H1 (cell line): ENCODE measurements around the gene TMEM187. TPM values are rescaled to one million over a fixed set of nuclear protein-coding genes. Genes with fewer than 3 reads are reported as not detected.

Experiments
- CBX5 ChIP-seq: fragments of 300-800, 300-1000 bp; sonication (generic); IDR thresholded peaks from 2 replicates; pipeline ENCODE4 v1.7.1; 2016; ENCODE audit warnings: antibody characterized with exemption, low read length, low read depth
- EP300 ChIP-seq, 2 experiments: IDR thresholded peaks; 1 replicate in 1 of 2; 2 replicates in 1 of 2; pipeline ENCODE4 v1.6.1; 2011 to 2012; ENCODE audit warnings: low read depth in 2 of 2, low read length in 2 of 2, mild to moderate bottlenecking in 2 of 2, borderline replicate concordance in 1 of 2, inconsistent platforms in 1 of 2, moderate library complexity in 1 of 2
- HDAC2 ChIP-seq, 2 experiments: fragments of 300-600 bp in 1 of 2; sonication (generic) in 1 of 2; IDR thresholded peaks; 2 replicates each; pipeline ENCODE4 v1.6.1; 2011 to 2012; ENCODE audit warnings: low read depth in 2 of 2, low read length in 2 of 2, mild to moderate bottlenecking in 2 of 2, moderate library complexity in 2 of 2, borderline replicate concordance in 1 of 2, inconsistent platforms in 1 of 2
- RBBP5 ChIP-seq: IDR thresholded peaks from 2 replicates; pipeline ENCODE4 v1.7.1; 2012; ENCODE audit warnings: low read depth, mild to moderate bottlenecking, inconsistent platforms, low read length, moderate library complexity, borderline replicate concordance
- RNF2 ChIP-seq: fragments of 200-900, 300-1000 bp; sonication (generic); IDR thresholded peaks from 2 replicates; pipeline ENCODE4 v1.7.1; 2016; ENCODE audit warnings: borderline replicate concordance, low read depth, mild to moderate bottlenecking, antibody characterized with exemption, low read length; ENCODE audit not compliant: poor library complexity, severe bottlenecking; ENCODE audit errors: missing control alignments
- SUZ12 ChIP-seq: fragments of 200-600 bp; sonication (generic); IDR thresholded peaks from 2 replicates; pipeline ENCODE4 v1.6.1; 2012; ENCODE audit warnings: mild to moderate bottlenecking, inconsistent platforms, low read length, moderate library complexity, mixed read lengths
- polyA plus RNA-seq, 7 experiments: library from polyadenylated mRNA; depleted of rRNA in 3 of 7; stranded (reverse) in 5 of 7; unstranded in 2 of 7; fragments of >200 nt in 5 of 7; fragments of 200-250 nt in 2 of 7; gene quantifications; 1 replicate in 5 of 7; 2 replicates in 1 of 7; 4 replicates in 1 of 7; pipeline versions ENCODE4 v1.2.1 to v1.2.3, GENCODE V29; 2011 to 2013; ENCODE audit warnings: missing spikeins in 2 of 7, mixed read lengths in 2 of 7
- total RNA-seq: library from RNA; stranded (reverse); fragmentation: NEBNext Ultra II Directional; extraction: Animal tissue kit (Norgen Biotek cat#: 25700); gene quantifications from 2 replicates; pipeline ENCODE4 v1.2.1, GENCODE V29; 2021

TMEM187 gene
- total and polyA plus RNA-seq, 2 of the 8 experiments (the other 6 are each of a cell fraction or from before 2014, with no cell fraction given) = 5.0 to 14.5 TPM

GRCh38 chrX:153950127-153950526 lies 22.4 kb upstream of the TMEM187 start (continued):
- no peak for TF ChIP-seq RBBP5
- no peak for TF ChIP-seq HDAC2 (IDR thresholded peaks at IDR 0.05; ENCODE audit: borderline replicate concordance in 1 of 2, low read depth in 2 of 2, low read length in 2 of 2)
- TF ChIP-seq CBX5 = no peak
- TF ChIP-seq SUZ12 = no peak
- TF ChIP-seq RNF2 = no peak
- TF ChIP-seq EP300 (IDR thresholded peaks at IDR 0.05; ENCODE audit: borderline replicate concordance in 1 of 2, low read depth in 2 of 2, low read length in 2 of 2) = no peak
